Right lobe of liver (tissue), 4 donors: Measurements from ENCODE around the gene SCAF8.
"Not testable (repeated sequence)": the region's sequence is repeated elsewhere in the genome, so short reads cannot be mapped to it uniquely, and the experiment has no call there.

Source experiments
- CTCF ChIP-seq, 4 donors: fragments of 200-600 bp in 3 of 4; fragments of 450-650 bp in 1 of 4; IDR thresholded peaks; one replicate each; pipeline versions ENCODE4 v1.5.1 to v1.8.0; 2016 to 2022; ENCODE audit warnings: antibody characterized with exemption in 4 of 4, mild to moderate bottlenecking in 2 of 4
- POLR2A ChIP-seq: fragments of 450-650 bp; IDR thresholded peaks from one replicate; pipeline ENCODE4 v1.6.1; 2017; ENCODE audit warnings: antibody characterized with exemption, mild to moderate bottlenecking
- donor health status: DM: no; HTN: no; CAD: no.
- donor health status: DM: no; HTN: no; CAD: no.
- donor health status: DM: no; HTN: yes; CAD: no.

- not testable (repeated sequence) for TF ChIP-seq POLR2A; CTCF (IDR thresholded peaks at IDR 0.05)
These were observed 45.9 kb downstream of the SCAF8 start for GRCh38 chr6:154779157-154779556.
